ENCODE measurements around the gene SORCS3. TPM values are rescaled to one million over a fixed set of nuclear protein-coding genes. Genes with fewer than 3 reads are reported as not detected.

Gene SORCS3
- total RNA-seq, 2 donors from 2014 or later: 0.68 TPM; not detected in 1

DNA sequence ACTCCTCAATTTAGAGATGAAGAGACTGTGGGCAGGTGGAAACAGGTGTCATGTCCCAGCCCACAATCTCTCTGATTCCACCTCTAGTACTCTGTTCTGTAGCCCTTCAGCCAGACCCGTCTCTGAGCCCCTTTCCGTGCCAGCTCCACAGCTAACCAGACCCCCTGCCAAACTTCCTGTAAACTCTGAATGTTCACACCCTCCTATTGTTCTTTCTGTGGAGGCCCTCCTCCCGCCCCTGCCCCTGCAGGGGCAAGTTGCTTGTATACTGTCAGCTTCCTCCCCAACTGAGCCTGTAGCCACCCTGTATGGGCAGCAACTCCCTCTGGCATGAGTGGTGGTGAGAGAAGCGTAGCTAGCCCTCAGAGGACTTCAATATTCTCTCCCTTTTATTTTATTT lies 520.7 kb downstream of the SORCS3 start:
- Histone ChIP-seq H3K9me3 (ENCODE audit: control insufficient read depth, low read length) (no peaks in the 10 kb centered on the region), H3K4me1 (ENCODE audit: control insufficient read depth, insufficient read depth, low read length) (no peaks in the 10 kb centered on the region), H3K4me3 (ENCODE audit: low read length) (no peak overlapping the region), H3K27ac (ENCODE audit: low read depth, low read length) (no peak overlapping the region), H3K36me3 (ENCODE audit: control insufficient read depth, insufficient read depth, low read length) (no peaks in the 10 kb centered on the region), H3K9ac (ENCODE audit: extremely low read depth, low read length, poor library complexity, severe bottlenecking) (no peak overlapping the region), H3K27me3 (ENCODE audit: control insufficient read depth, insufficient read depth, low read length, poor library complexity, severe bottlenecking) (no peaks in the 10 kb centered on the region)
- TF ChIP-seq, protein P1, sequence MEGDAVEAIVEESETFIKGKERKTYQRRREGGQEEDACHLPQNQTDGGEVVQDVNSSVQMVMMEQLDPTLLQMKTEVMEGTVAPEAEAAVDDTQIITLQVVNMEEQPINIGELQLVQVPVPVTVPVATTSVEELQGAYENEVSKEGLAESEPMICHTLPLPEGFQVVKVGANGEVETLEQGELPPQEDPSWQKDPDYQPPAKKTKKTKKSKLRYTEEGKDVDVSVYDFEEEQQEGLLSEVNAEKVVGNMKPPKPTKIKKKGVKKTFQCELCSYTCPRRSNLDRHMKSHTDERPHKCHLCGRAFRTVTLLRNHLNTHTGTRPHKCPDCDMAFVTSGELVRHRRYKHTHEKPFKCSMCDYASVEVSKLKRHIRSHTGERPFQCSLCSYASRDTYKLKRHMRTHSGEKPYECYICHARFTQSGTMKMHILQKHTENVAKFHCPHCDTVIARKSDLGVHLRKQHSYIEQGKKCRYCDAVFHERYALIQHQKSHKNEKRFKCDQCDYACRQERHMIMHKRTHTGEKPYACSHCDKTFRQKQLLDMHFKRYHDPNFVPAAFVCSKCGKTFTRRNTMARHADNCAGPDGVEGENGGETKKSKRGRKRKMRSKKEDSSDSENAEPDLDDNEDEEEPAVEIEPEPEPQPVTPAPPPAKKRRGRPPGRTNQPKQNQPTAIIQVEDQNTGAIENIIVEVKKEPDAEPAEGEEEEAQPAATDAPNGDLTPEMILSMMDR (conservative IDR thresholded peaks at IDR 0.05): no peak
- DNase-seq: peak; percentile 53
- H3K27me3 Mint-ChIP-seq (ENCODE audit: insufficient read depth): peaks cover 6% of the 10 kb centered on the region
- H3K4me3 Mint-ChIP-seq: no peak overlapping the region
- no peak overlapping the region for H3K27ac Mint-ChIP-seq
- no peaks in the 10 kb centered on the region for H3K36me3 Mint-ChIP-seq (ENCODE audit: low read depth)
- no peaks in the 10 kb centered on the region for H3K9me3 Mint-ChIP-seq
- WGBS, 2 experiments (ENCODE audit: insufficient coverage in 1 of 2, insufficient read length in 1 of 2): 63% methylated on average over 3 of the region's 4 CpGs; no CpG with 5 or more reads in 1 of the 2 experiments
- H3K4me1 Mint-ChIP-seq: peaks cover 9% of the 10 kb centered on the region

DNA sequence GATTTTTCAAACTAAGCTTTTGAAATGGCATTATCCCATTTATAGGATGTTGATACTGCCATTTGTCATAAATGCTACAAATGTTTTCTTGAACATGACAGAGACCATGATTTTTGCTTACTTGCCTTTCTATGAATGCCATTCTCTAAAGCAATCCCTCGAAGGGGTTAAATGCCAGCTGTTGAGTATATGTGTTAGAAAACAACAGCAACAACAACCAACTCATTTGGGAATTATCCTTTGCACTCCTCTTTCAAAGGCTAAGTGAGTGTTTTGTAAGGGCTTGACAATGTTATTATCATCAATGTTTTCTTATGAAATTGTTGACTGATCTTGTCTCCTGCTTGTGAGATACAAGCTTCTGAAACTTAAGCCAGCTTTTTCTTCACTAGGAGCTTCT lies 529.4 kb downstream of the SORCS3 start:
- Histone ChIP-seq H3K4me3 (ENCODE audit: low read length) (no peak overlapping the region), H3K9ac (ENCODE audit: extremely low read depth, low read length, poor library complexity, severe bottlenecking) (no peak overlapping the region), H3K9me3 (ENCODE audit: control insufficient read depth, low read length) (peaks cover 17% of the 10 kb centered on the region), H3K4me1 (ENCODE audit: control insufficient read depth, insufficient read depth, low read length) (peaks cover 2% of the 10 kb centered on the region), H3K27me3 (ENCODE audit: control insufficient read depth, insufficient read depth, low read length, poor library complexity, severe bottlenecking) (no peaks in the 10 kb centered on the region), H3K36me3 (ENCODE audit: control insufficient read depth, insufficient read depth, low read length) (no peaks in the 10 kb centered on the region), H3K27ac (ENCODE audit: low read depth, low read length) (no peak overlapping the region)
- TF ChIP-seq, protein P1 (conservative IDR thresholded peaks at IDR 0.05): no peak
- Mint-ChIP-seq H3K27me3 (ENCODE audit: insufficient read depth) (no peaks in the 10 kb centered on the region), H3K36me3 (ENCODE audit: low read depth) (no peaks in the 10 kb centered on the region), H3K27ac (no peak overlapping the region), H3K4me1 (peaks cover 8% of the 10 kb centered on the region), H3K4me3 (no peak overlapping the region), H3K9me3 (no peaks in the 10 kb centered on the region)
- 100% methylated on average over 1 of the region's 1 CpG; no CpG with 5 or more reads in 1 of the 2 experiments for WGBS, 2 experiments (ENCODE audit: insufficient coverage in 1 of 2, insufficient read length in 1 of 2)
- DNase-seq: no peak

DNA sequence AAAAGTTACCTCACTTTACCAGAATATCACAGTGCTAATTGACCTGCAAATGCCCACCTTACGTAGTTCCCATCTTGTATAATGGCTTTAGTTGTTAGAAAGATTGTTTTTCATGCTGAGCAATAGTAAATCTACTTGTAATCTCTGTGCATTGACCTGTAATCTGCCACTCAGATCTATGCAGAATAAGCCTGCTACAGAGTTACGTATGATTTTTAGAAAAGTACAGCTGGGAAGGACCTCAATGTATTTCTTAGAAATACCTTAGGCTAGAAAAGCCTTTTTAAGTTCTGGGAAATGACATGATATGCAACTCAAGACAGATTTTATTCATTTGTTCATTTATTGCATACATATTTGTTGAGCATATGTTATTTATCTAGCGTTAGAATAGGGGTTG lies 530.9 kb downstream of the SORCS3 start:
- no peaks in the 10 kb centered on the region for H3K36me3 Mint-ChIP-seq (ENCODE audit: low read depth)
- H3K4me1 Mint-ChIP-seq: peaks cover 8% of the 10 kb centered on the region
- no peak for DNase-seq
- H3K36me3 ChIP-seq (ENCODE audit: control insufficient read depth, insufficient read depth, low read length): no peaks in the 10 kb centered on the region
- no peaks in the 10 kb centered on the region for H3K9me3 Mint-ChIP-seq
- WGBS, 2 experiments (ENCODE audit: insufficient coverage in 1 of 2, insufficient read length in 1 of 2): 95 to 96% methylated on average over 2 of the region's 3 CpGs
- H3K9ac ChIP-seq (ENCODE audit: extremely low read depth, low read length, poor library complexity, severe bottlenecking): no peak overlapping the region
- TF ChIP-seq, protein P1 (conservative IDR thresholded peaks at IDR 0.05): no peak
- H3K27ac ChIP-seq (ENCODE audit: low read depth, low read length): no peak overlapping the region
- no peak overlapping the region for H3K27ac Mint-ChIP-seq
- peaks cover 2% of the 10 kb centered on the region for H3K4me1 ChIP-seq (ENCODE audit: control insufficient read depth, insufficient read depth, low read length)
- H3K27me3 Mint-ChIP-seq (ENCODE audit: insufficient read depth): no peaks in the 10 kb centered on the region
- no peak overlapping the region for H3K4me3 ChIP-seq (ENCODE audit: low read length)
- no peak overlapping the region for H3K4me3 Mint-ChIP-seq
- H3K9me3 ChIP-seq (ENCODE audit: control insufficient read depth, low read length): peaks cover 17% of the 10 kb centered on the region
- no peaks in the 10 kb centered on the region for H3K27me3 ChIP-seq (ENCODE audit: control insufficient read depth, insufficient read depth, low read length, poor library complexity, severe bottlenecking)

Measured in endodermal cell (in vitro differentiated cells).